Adrenal gland (tissue), 12 donors: Measurements from ENCODE around the gene RBM33. TPM values are rescaled to one million over a fixed set of nuclear protein-coding genes. Genes with fewer than 3 reads are reported as not detected.

ENCODE experiments used
- DNase-seq, 7 donors: peaks; one replicate each; pipeline ENCODE4 v3.0.0-alpha.2; 2019 to 2020
- H3K27ac ChIP-seq, 5 donors: fragments of 200-600 bp; sonication (generic) in 4 of 5; 1 replicate in 3 of 5; 2 replicates in 2 of 5; pipeline versions ENCODE4 v1.5.1 to v1.8.0; 2016 to 2020; ENCODE audit warnings: mild to moderate bottlenecking in 1 of 5
- H3K27me3 ChIP-seq: fragments of 200-600 bp; 2 replicates; pipeline ENCODE4 v1.8.0; 2021
- H3K36me3 ChIP-seq, 2 donors: fragments of 200-600 bp; replicated peaks in 1 of 2; 1 replicate in 1 of 2; 2 replicates in 1 of 2; pipeline versions ENCODE4 v1.5.1 to v1.8.0; 2018 to 2022
- H3K4me1 ChIP-seq, 2 donors: fragments of 200-600 bp; replicated peaks in 1 of 2; 1 replicate in 1 of 2; 2 replicates in 1 of 2; pipeline versions ENCODE4 v1.5.1 to v1.8.0; 2018 to 2021
- H3K4me3 ChIP-seq, 4 donors: fragments of 200-600 bp; sonication (generic) in 3 of 4; one replicate each; pipeline ENCODE4 v1.5.1; 2016 to 2018
- H3K9me3 ChIP-seq, 3 donors: fragments of 200-600 bp; sonication (generic) in 1 of 3; replicated peaks in 1 of 3; 1 replicate in 2 of 3; 2 replicates in 1 of 3; pipeline versions ENCODE4 v1.5.1 to v1.8.0; 2016 to 2021
- POLR2A ChIP-seq, 2 donors: fragments of 450-650 bp; IDR thresholded peaks; one replicate each; pipeline ENCODE4 v1.6.1; 2017; ENCODE audit warnings: antibody characterized with exemption in 2 of 2, mild to moderate bottlenecking in 2 of 2, moderate library complexity in 1 of 2
- WGBS, 4 donors: extraction: QIAGEN DNeasy Blood & Tissue Kit in 2 of 4; methylation state at CpG; one replicate each; pipeline versions ENCODE4 v1.1.5 to v1.1.7; 2013 to 2017; 5-methylcytosine and 5-hydroxymethylcytosine counted together
- intact Hi-C, 2 donors: fragments of 100-400 bp; cut with DNase I; formaldehyde crosslinking; loops; one replicate each; pipeline versions ENCODE4 v1.14.1 to v1.15.0; 2022 to 2023
- polyA plus RNA-seq, 3 donors: library from polyadenylated mRNA; stranded (reverse); fragments of 200-250 nt in 2 of 3; fragments of 350-450 nt in 1 of 3; fragmentation: Illumina TruSeq in 1 of 3; extraction: RNeasy Lipid Tissue Mini Kit (QIAGEN cat#74804) in 1 of 3; gene quantifications; one replicate each; pipeline ENCODE4 v1.2.3, GENCODE V29; 2013 to 2014
- total RNA-seq, 9 donors: library from RNA; depleted of rRNA in 4 of 9; stranded (reverse); fragments of >200 nt in 4 of 9; fragments of 120-200 nt in 1 of 9; fragmentation: NEBNext Ultra II Directional in 1 of 9; extraction: Animal tissue kit (Norgen Biotek cat#: 25700) in 1 of 9; gene quantifications; one replicate each; pipeline versions ENCODE4 v1.1.0 to v1.2.4, GENCODE V29; 2013 to 2023
- TF ChIP-seq, protein P1 (sequence below), 6 experiments: fragments of 450-650 bp in 4 of 6; fragments of 200-600 bp in 2 of 6; sonication (generic) in 1 of 6; IDR thresholded peaks; 1 replicate in 5 of 6; 2 replicates in 1 of 6; pipeline versions ENCODE4 v1.5.1 to v1.8.0; 2016 to 2021; ENCODE audit warnings: antibody characterized with exemption in 6 of 6, mild to moderate bottlenecking in 2 of 6, moderate library complexity in 1 of 6
- donor health status: healthy with polysubstance abuse.
- donor health status: Bipolar disorder and iron deficiency.
- donor health status: DM: yes; HTN: yes; CAD: no.
- donor health status: DM: no; HTN: no; CAD: no.
- donor health status: DM: no; HTN: no; CAD: no.
- donor health status: DM: yes; HTN: yes; CAD: no.

The RBM33 gene
- total and polyA plus RNA-seq, 12 donors, result 10.3 to 57.1 (median 36.9) TPM

DNA sequence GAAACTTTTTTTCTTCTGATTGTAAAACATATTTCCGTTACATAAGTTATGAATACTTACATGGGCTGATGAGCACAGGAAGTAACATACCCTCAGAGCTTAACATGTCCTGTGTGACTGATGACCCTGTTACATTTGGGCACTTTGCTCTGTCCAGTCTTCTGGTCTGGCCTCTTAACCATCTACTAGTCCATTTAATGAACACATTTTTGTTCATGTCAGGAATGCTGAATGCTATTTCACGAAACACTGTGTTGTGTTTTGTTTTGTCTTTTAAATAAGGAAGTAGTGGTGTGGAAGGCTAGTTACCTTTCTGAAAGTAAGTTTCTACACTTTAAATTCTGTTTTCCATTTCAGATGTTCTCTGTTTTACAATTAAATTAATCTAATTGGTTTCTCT lies 77.7 kb downstream of the RBM33 start:
- 67 to 82% (median 78%) methylated on average over 2 of the region's 2 CpGs for WGBS, 4 donors
- intact Hi-C loops, result no loop called here
- no peak for TF ChIP-seq POLR2A (IDR thresholded peaks at IDR 0.05)
- TF ChIP-seq, protein P1, sequence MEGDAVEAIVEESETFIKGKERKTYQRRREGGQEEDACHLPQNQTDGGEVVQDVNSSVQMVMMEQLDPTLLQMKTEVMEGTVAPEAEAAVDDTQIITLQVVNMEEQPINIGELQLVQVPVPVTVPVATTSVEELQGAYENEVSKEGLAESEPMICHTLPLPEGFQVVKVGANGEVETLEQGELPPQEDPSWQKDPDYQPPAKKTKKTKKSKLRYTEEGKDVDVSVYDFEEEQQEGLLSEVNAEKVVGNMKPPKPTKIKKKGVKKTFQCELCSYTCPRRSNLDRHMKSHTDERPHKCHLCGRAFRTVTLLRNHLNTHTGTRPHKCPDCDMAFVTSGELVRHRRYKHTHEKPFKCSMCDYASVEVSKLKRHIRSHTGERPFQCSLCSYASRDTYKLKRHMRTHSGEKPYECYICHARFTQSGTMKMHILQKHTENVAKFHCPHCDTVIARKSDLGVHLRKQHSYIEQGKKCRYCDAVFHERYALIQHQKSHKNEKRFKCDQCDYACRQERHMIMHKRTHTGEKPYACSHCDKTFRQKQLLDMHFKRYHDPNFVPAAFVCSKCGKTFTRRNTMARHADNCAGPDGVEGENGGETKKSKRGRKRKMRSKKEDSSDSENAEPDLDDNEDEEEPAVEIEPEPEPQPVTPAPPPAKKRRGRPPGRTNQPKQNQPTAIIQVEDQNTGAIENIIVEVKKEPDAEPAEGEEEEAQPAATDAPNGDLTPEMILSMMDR (IDR thresholded peaks at IDR 0.05), result no peak
- H3K9me3 ChIP-seq, result no peaks in the 10 kb centered on the region
- H3K27ac ChIP-seq, result no peak overlapping the region
- H3K4me1 ChIP-seq, result peaks cover 0 to 14% of the 10 kb centered on the region in 2 donors
- peaks cover 0 to 5% of the 10 kb centered on the region in 2 donors for H3K36me3 ChIP-seq
- no peak overlapping the region for H3K4me3 ChIP-seq
- H3K27me3 ChIP-seq, result no peaks in the 10 kb centered on the region
- DNase-seq, result no peak

DNA sequence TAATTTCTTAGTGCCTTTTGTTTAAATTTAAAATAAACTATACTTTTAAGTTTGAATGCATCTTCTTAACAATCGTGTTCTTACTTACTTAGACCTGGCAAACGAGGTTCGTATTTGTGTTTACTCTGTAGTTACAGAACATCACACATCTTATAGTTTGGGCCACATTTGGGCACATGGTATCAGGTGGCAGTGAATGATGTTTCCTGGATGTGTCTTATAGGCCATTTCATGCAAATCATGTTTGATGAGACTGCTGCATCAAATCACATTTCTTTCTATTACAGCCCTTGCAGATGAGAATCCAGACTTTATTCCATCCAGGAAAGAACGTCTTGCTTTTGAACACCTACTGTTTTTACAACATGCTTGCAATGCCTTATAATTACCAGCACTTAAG lies 78.5 kb downstream of the RBM33 start:
- Histone ChIP-seq H3K27ac (no peak overlapping the region), H3K9me3 (no peaks in the 10 kb centered on the region), H3K4me1 (peaks cover 0 to 14% of the 10 kb centered on the region in 2 donors), H3K36me3 (peaks cover 0 to 5% of the 10 kb centered on the region in 2 donors), H3K27me3 (no peaks in the 10 kb centered on the region), H3K4me3 (no peak overlapping the region)
- intact Hi-C loops, result no loop called here
- no peak for TF ChIP-seq POLR2A (IDR thresholded peaks at IDR 0.05)
- TF ChIP-seq, protein P1 (IDR thresholded peaks at IDR 0.05), result no peak
- no peak for DNase-seq
- WGBS, 4 donors, result 86 to 92% (median 89%) methylated on average over 4 of the region's 4 CpGs

DNA sequence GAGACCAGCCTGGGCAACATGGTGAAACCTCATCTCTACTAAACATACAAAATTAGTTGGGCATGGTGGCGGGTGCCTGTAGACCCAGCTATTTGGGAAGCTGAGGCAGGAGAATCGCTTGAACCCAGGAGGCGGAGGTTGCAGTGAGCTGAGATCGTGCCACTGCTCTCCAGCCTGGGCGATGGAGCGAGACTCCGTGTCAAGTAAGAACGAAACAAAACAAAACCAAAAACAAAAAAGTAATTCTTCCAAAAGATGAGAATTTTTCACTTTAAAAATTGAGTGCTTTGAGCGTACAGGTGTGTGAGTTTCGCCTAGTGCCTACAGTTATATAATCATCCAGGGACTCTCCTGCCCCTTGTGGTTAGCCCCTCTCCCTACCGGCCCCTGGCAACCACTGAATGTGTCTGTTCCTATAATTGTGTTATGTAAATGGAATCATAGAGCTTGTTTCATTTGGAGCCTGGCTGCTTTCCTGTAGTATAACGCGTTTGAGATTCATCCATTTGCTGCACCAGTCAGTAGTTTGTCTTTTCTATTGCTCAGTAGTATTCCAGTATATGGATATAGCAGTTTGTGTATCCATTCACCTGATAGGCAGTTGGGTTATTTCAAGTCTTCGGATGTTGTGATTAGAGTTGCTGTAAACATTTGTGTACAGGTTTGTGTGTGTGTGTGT lies 80.0 kb downstream of the RBM33 start:
- H3K27ac ChIP-seq, result no peak overlapping the region
- H3K36me3 ChIP-seq, result peaks cover 0 to 5% of the 10 kb centered on the region in 2 donors
- intact Hi-C loops, result no loop called here
- H3K27me3 ChIP-seq, result no peaks in the 10 kb centered on the region
- H3K4me3 ChIP-seq, result no peak overlapping the region
- no peak for TF ChIP-seq POLR2A (IDR thresholded peaks at IDR 0.05)
- TF ChIP-seq, protein P1 (IDR thresholded peaks at IDR 0.05), result no peak
- H3K9me3 ChIP-seq, result no peaks in the 10 kb centered on the region
- peaks cover 0 to 18% of the 10 kb centered on the region in 2 donors for H3K4me1 ChIP-seq
- DNase-seq, result no peak
- 92 to 97% (median 93%) methylated on average over 14 of the region's 14 CpGs for WGBS, 4 donors

DNA sequence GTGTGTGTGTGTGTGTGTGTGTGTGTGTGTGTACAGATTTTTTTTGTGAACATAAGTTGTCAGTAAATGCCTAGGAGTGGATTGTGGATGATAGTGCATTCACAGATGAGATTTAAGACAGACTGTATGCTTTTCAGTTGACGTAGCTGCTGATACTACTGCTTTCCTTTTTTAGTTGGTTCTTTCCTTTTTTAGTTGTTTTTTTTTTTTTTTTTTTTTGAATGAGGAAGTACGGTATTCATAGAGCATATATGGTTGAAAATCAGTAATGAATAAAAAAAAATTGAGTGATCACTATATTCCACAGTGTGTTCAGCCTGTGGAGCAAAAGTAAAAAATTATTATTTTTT lies 80.5 kb downstream of the RBM33 start:
- DNase-seq, result no peak
- Histone ChIP-seq H3K27me3 (no peaks in the 10 kb centered on the region), H3K4me3 (no peak overlapping the region), H3K36me3 (peaks cover 0 to 5% of the 10 kb centered on the region in 2 donors), H3K27ac (no peak overlapping the region), H3K9me3 (no peaks in the 10 kb centered on the region), H3K4me1 (peaks cover 0 to 21% of the 10 kb centered on the region in 2 donors)
- WGBS, 4 donors, result 75 to 88% (median 80%) methylated on average over 2 of the region's 2 CpGs
- intact Hi-C loops, result no loop called here
- TF ChIP-seq, protein P1 (IDR thresholded peaks at IDR 0.05), result no peak
- TF ChIP-seq POLR2A (IDR thresholded peaks at IDR 0.05), result no peak
